MCF 10A (cell line): ENCODE measurements around the gene HPS1. TPM values are rescaled to one million over a fixed set of nuclear protein-coding genes. Genes with fewer than 3 reads are reported as not detected.

ENCODE experiments used
- Bru-seq: library from RNA; stranded (reverse); fragments of 400-500 nt; gene quantifications from one replicate; lab custom pipeline; 2021; lab: Mats Ljungman, UMichigan
- BruChase-seq, 2 experiments: library from RNA; stranded (reverse); fragments of 400-500 nt; gene quantifications; one replicate each; lab custom pipeline; 2021; lab: Mats Ljungman, UMichigan
- BruUV-seq: library from RNA; stranded (reverse); fragments of 400-500 nt; replicated peaks from 2 replicates; lab custom pipeline; 2021; lab: Mats Ljungman, UMichigan
- CTCF ChIA-PET: fragments of 300-600 bp; sonication (Branson Sonifier 250); formaldehyde crosslinking; extraction: SDS; loops from one replicate; lab custom pipeline; 2021; ENCODE audit warnings: antibody characterized with exemption, inconsistent platforms; lab: Yijun Ruan, JAX
- POLR2A ChIA-PET: fragments of 300-600, 350-650 bp; sonication (Branson Sonifier 250); formaldehyde crosslinking; extraction: SDS; loops from one replicate; lab custom pipeline; 2020; ENCODE audit warnings: antibody characterized with exemption, inconsistent platforms; lab: Yijun Ruan, JAX
- DNase-seq: peaks from one replicate; pipeline ENCODE4 v3.0.0-alpha.2; 2018; ENCODE audit not compliant: unreplicated experiment
- H3K27ac Mint-ChIP-seq: one replicate; pipeline ENCODE4 v1.8.0; 2022; ENCODE audit warnings: mild to moderate bottlenecking, low read depth, mixed read lengths; ENCODE audit not compliant: unreplicated experiment
- H3K27me3 Mint-ChIP-seq: one replicate; pipeline ENCODE4 v1.8.0; 2022; ENCODE audit warnings: mixed read lengths; ENCODE audit not compliant: insufficient read depth, unreplicated experiment
- H3K36me3 Mint-ChIP-seq: one replicate; pipeline ENCODE4 v1.8.0; 2022; ENCODE audit warnings: mild to moderate bottlenecking, moderate library complexity, mixed read lengths; ENCODE audit not compliant: insufficient read depth, unreplicated experiment
- H3K4me1 Mint-ChIP-seq: one replicate; pipeline ENCODE4 v1.8.0; 2022; ENCODE audit warnings: mixed read lengths; ENCODE audit not compliant: insufficient read depth, unreplicated experiment
- H3K4me3 Mint-ChIP-seq: one replicate; pipeline ENCODE4 v1.8.0; 2022; ENCODE audit warnings: mild to moderate bottlenecking, moderate library complexity, mixed read lengths; ENCODE audit not compliant: unreplicated experiment
- H3K9me3 Mint-ChIP-seq: one replicate; pipeline ENCODE4 v1.8.0; 2022; ENCODE audit warnings: mixed read lengths; ENCODE audit not compliant: unreplicated experiment
- CTCF ChIP-seq: fragments of 200-600 bp; IDR thresholded peaks from one replicate; pipeline ENCODE4 v1.8.0; 2022; ENCODE audit warnings: antibody characterized with exemption, mild to moderate bottlenecking; ENCODE audit not compliant: unreplicated experiment
- intact Hi-C: fragments of 100-400 bp; cut with micrococcal nuclease; formaldehyde crosslinking; loops from 2 replicates; pipeline ENCODE4 v1.14.1; 2022
- long read RNA-seq: library from polyadenylated mRNA; stranded (forward); transcript quantifications from one replicate; pipeline ENCODE4 v2.0.0, GENCODE V29; 2022
- total RNA-seq: library from RNA; stranded (reverse); gene quantifications from 2 replicates; pipeline ENCODE4 v1.2.3, GENCODE V29; 2022

HPS1 gene
- total RNA-seq (40.5 and 41.8 TPM in 2 replicates), Bru-seq, nascent RNA (percentile 73 among the genes with signal in this experiment), BruChase-seq, experiment 1, labeled RNA remaining after a 6-hour chase (percentile 70 among the genes with signal in this experiment), BruChase-seq, experiment 2, labeled RNA remaining after a 2-hour chase (percentile 70 among the genes with signal in this experiment)
- long read RNA-seq, transcript HPS1-202 (10 exons, 1,580 nt): minor isoform, 8 of 106 reads
- long read RNA-seq, transcript HPS1-201 (20 exons, 3,703 nt): major isoform, 14 of 106 reads
- long read RNA-seq, transcript HPS1-207 (4 exons, 922 nt): minor isoform, 11 of 106 reads
- long read RNA-seq, partial matches to known transcripts: 21 of 106 reads
- long read RNA-seq, other reads (novel, unspliced or antisense): 49 of 106 reads

GRCh38 chr10:98446661-98447221, at the start of gene HPS1:
Gene HPS1 (minus strand): TSS chr10:98446935. CDS start chr10:98443240, 3,695 bp downstream.
- TF ChIP-seq CTCF: no peak
- no TSS peak for BruUV-seq
- DNase-seq: peak; percentile 57
- intact Hi-C loops: no loop called here
- POLR2A ChIA-PET: interaction anchor here (0.7 to 0.8 kb wide), 2 partner anchors 9 to 277 kb away, joined by 3 to 4 read pairs; no protein-coding TSS in a partner anchor
- H3K4me3 Mint-ChIP-seq: peak within 1 kb of the TSS; percentile 88
- H3K27ac Mint-ChIP-seq: peak within 1 kb of the TSS; percentile 76
- H3K9me3 Mint-ChIP-seq: no peaks in the 10 kb centered on the region
- peaks cover 18% of the 10 kb centered on the region for H3K27me3 Mint-ChIP-seq
- CTCF ChIA-PET: interaction anchor here (1.0 to 5.0 kb wide), 3 partner anchors 20 to 24 kb away, joined by 4 to 25 read pairs (median 21); no protein-coding TSS in a partner anchor
- H3K36me3 Mint-ChIP-seq: peaks cover 20% of the 10 kb centered on the region
- peaks cover 16% of the 10 kb centered on the region for H3K4me1 Mint-ChIP-seq

GRCh38 chr10:98492763-98493162, 46.0 kb upstream of the HPS1 start:
- no peak for DNase-seq
- ChIA-PET CTCF (interaction anchor here (0.7 kb wide), 1 partner anchor 12 kb away, joined by 3 read pairs; no protein-coding TSS in a partner anchor), POLR2A (no interaction called here)
- Mint-ChIP-seq H3K36me3 (no peaks in the 10 kb centered on the region), H3K4me1 (no peaks in the 10 kb centered on the region), H3K27me3 (peaks cover 36% of the 10 kb centered on the region), H3K9me3 (no peaks in the 10 kb centered on the region), H3K27ac (no peak overlapping the region), H3K4me3 (no peak overlapping the region)
- intact Hi-C loops: no loop called here
- BruUV-seq: no TSS peak
- no peak for TF ChIP-seq CTCF

GRCh38 chr10:98489561-98490481, 43.1 kb upstream of the HPS1 start:
- ChIA-PET CTCF (no interaction called here), POLR2A (no interaction called here)
- no peaks in the 10 kb centered on the region for H3K9me3 Mint-ChIP-seq
- H3K4me3 Mint-ChIP-seq: no peak overlapping the region
- H3K27ac Mint-ChIP-seq: no peak overlapping the region
- H3K4me1 Mint-ChIP-seq: no peaks in the 10 kb centered on the region
- TF ChIP-seq CTCF: no peak
- peaks cover 17% of the 10 kb centered on the region for H3K27me3 Mint-ChIP-seq
- no TSS peak for BruUV-seq
- peak; percentile 47 for DNase-seq
- H3K36me3 Mint-ChIP-seq: no peaks in the 10 kb centered on the region
- intact Hi-C loops: no loop called here
